ENCODE measurements around the gene KIRREL1.

The KIRREL1 gene

GRCh38 chr1:158094571-158094970 is 101.1 kb downstream of the KIRREL1 start:
- no peak for ATAC-seq (ENCODE audit: insufficient read depth, low read depth)
- Histone ChIP-seq H3K4me1 (ENCODE audit: insufficient read depth, low read length) (no peaks in the 10 kb centered on the region), H2AFZ (ENCODE audit: low read depth, low read length) (no peak overlapping the region), H4K20me1 (ENCODE audit: insufficient read depth, low read length) (no peaks in the 10 kb centered on the region), H3K4me3 (ENCODE audit: low read depth in 1 of 2, low read length in 2 of 2) (no peak overlapping the region), H3K27ac (ENCODE audit: low read length) (no peak overlapping the region), H3K9me3 (ENCODE audit: insufficient read depth, low read length, severe bottlenecking) (no peaks in the 10 kb centered on the region), H3K36me3 (ENCODE audit: insufficient read depth, low read length) (peaks cover 35% of the 10 kb centered on the region), H3K4me2 (ENCODE audit: insufficient read depth, low read length) (no peak overlapping the region), H3K9ac (ENCODE audit: low read depth, low read length) (no peak overlapping the region), H3K79me2 (ENCODE audit: insufficient read depth, low read length) (no peaks in the 10 kb centered on the region), H3K27me3 (ENCODE audit: insufficient read depth, low read length, poor library complexity) (no peaks in the 10 kb centered on the region)
- no peak for DNase-seq
- TF ChIP-seq, protein P1, sequence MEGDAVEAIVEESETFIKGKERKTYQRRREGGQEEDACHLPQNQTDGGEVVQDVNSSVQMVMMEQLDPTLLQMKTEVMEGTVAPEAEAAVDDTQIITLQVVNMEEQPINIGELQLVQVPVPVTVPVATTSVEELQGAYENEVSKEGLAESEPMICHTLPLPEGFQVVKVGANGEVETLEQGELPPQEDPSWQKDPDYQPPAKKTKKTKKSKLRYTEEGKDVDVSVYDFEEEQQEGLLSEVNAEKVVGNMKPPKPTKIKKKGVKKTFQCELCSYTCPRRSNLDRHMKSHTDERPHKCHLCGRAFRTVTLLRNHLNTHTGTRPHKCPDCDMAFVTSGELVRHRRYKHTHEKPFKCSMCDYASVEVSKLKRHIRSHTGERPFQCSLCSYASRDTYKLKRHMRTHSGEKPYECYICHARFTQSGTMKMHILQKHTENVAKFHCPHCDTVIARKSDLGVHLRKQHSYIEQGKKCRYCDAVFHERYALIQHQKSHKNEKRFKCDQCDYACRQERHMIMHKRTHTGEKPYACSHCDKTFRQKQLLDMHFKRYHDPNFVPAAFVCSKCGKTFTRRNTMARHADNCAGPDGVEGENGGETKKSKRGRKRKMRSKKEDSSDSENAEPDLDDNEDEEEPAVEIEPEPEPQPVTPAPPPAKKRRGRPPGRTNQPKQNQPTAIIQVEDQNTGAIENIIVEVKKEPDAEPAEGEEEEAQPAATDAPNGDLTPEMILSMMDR (IDR thresholded peaks at IDR 0.05; ENCODE audit: borderline replicate concordance, extremely low read depth, low read length, poor library complexity, severe bottlenecking), result no peak
- no peak for TF ChIP-seq EZH2 (IDR thresholded peaks at IDR 0.05; ENCODE audit: borderline replicate concordance, low read depth, low read length, severe bottlenecking)

DNA sequence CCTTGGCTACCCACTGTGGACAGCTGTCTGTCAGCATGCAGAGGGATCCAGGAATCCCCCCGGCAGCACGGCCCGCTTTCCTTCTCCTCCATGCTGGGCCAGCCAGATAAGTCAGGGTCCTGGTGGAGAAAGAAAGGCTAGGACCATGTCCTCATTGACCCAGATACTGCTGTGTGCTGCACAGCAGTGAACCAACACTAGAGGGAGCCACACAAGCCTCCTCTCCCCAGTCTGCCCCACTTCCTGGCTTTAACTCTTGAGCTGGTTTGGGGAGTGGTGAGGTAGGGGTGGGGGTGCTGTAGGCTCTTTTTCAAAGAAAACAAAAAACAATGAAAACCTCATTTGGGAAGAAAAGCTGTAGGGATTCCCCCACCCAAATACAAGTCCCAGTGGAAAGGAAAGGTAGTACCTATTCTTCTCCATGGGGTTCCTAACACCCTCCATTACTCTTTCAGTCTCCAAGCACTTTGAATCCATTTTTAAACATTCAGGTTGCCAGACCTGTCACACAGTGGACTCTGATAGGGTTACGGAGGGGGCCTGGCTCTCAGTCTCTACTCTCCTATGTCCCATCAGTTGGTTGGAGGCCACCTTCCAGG is 102.4 kb downstream of the KIRREL1 start:
- H3K4me2 ChIP-seq (ENCODE audit: insufficient read depth, low read length), result no peak overlapping the region
- H4K20me1 ChIP-seq (ENCODE audit: insufficient read depth, low read length), result no peaks in the 10 kb centered on the region
- H3K4me1 ChIP-seq (ENCODE audit: insufficient read depth, low read length), result no peaks in the 10 kb centered on the region
- H3K27ac ChIP-seq (ENCODE audit: low read length), result peak overlapping the region; percentile 31; the same call in 1 of the 2 replicates
- no peak overlapping the region for H2AFZ ChIP-seq (ENCODE audit: low read depth, low read length)
- H3K27me3 ChIP-seq (ENCODE audit: insufficient read depth, low read length, poor library complexity), result no peaks in the 10 kb centered on the region
- TF ChIP-seq, protein P1 (IDR thresholded peaks at IDR 0.05; ENCODE audit: borderline replicate concordance, extremely low read depth, low read length, poor library complexity, severe bottlenecking), result peak; percentile 92
- TF ChIP-seq EZH2 (IDR thresholded peaks at IDR 0.05; ENCODE audit: borderline replicate concordance, low read depth, low read length, severe bottlenecking), result no peak
- no peaks in the 10 kb centered on the region for H3K79me2 ChIP-seq (ENCODE audit: insufficient read depth, low read length)
- peak; percentile 56 for DNase-seq
- H3K9ac ChIP-seq (ENCODE audit: low read depth, low read length), result no peak overlapping the region
- ATAC-seq (ENCODE audit: insufficient read depth, low read depth), result peak; percentile 90
- H3K9me3 ChIP-seq (ENCODE audit: insufficient read depth, low read length, severe bottlenecking), result no peaks in the 10 kb centered on the region
- no peak overlapping the region for H3K4me3 ChIP-seq (ENCODE audit: low read depth in 1 of 2, low read length in 2 of 2)
- peaks cover 29% of the 10 kb centered on the region for H3K36me3 ChIP-seq (ENCODE audit: insufficient read depth, low read length)

DNA sequence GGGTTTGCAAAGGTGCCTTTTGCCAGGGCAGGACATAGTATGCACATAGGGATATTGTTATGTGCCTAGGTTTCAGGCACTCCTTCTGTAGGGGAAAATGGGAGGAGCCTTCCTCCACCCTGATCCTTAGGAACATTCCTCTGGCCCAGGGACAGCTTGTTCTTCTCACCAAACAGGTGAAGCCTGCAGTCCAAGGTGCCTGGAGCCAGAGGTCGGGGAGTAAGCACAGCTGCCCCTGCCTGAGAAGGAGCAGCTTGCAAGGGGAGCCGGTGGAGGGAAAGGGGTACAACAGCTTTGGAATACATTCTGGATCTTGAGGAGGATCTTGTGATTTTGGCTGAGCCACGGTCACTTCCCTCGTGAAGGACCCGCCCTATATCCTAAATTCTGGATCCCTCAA is 104.8 kb downstream of the KIRREL1 start:
- no peaks in the 10 kb centered on the region for H3K27me3 ChIP-seq (ENCODE audit: insufficient read depth, low read length, poor library complexity)
- peaks cover 12% of the 10 kb centered on the region for H3K36me3 ChIP-seq (ENCODE audit: insufficient read depth, low read length)
- H3K4me2 ChIP-seq (ENCODE audit: insufficient read depth, low read length), result no peak overlapping the region
- TF ChIP-seq EZH2 (IDR thresholded peaks at IDR 0.05; ENCODE audit: borderline replicate concordance, low read depth, low read length, severe bottlenecking), result no peak
- TF ChIP-seq, protein P1 (IDR thresholded peaks at IDR 0.05; ENCODE audit: borderline replicate concordance, extremely low read depth, low read length, poor library complexity, severe bottlenecking), result no peak
- H3K27ac ChIP-seq (ENCODE audit: low read length), result no peak overlapping the region
- DNase-seq, result no peak
- no peak overlapping the region for H2AFZ ChIP-seq (ENCODE audit: low read depth, low read length)
- H4K20me1 ChIP-seq (ENCODE audit: insufficient read depth, low read length), result no peaks in the 10 kb centered on the region
- ATAC-seq (ENCODE audit: insufficient read depth, low read depth), result no peak
- H3K79me2 ChIP-seq (ENCODE audit: insufficient read depth, low read length), result no peaks in the 10 kb centered on the region
- H3K4me1 ChIP-seq (ENCODE audit: insufficient read depth, low read length), result no peaks in the 10 kb centered on the region
- no peak overlapping the region for H3K4me3 ChIP-seq (ENCODE audit: low read depth in 1 of 2, low read length in 2 of 2)
- no peaks in the 10 kb centered on the region for H3K9me3 ChIP-seq (ENCODE audit: insufficient read depth, low read length, severe bottlenecking)
- no peak overlapping the region for H3K9ac ChIP-seq (ENCODE audit: low read depth, low read length)
